ENCODE measurements around the gene ERCC8.
A peak's percentile ranks its signal among the peaks of the same experiment; 100 is the strongest.

ERCC8 gene

DNA sequence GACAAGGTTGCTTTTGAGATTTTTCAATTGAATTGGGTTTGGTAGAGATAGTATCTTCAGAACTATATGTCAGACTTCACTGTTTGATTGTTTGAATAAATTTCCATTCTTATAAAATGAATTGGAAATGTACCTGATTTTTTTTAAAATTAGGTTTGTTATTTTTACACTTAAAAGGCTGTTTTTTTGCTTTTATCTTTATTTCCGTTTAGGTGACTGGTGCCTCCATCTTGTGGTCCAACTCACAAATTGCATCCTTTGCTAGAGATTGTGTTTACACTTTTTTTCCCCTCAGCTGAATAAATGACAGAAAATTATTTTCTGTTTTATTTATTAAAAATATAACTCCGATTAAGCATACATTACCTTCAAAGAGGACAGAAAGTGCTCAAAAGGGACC lies 15.7 kb upstream of the ERCC8 start:
- no peak overlapping the region for H3K18ac ChIP-seq (ENCODE audit: low read depth in 1 of 2, low read length in 2 of 2)
- H2BK120ac ChIP-seq (ENCODE audit: low read depth, low read length), result no peak overlapping the region
- H2BK5ac ChIP-seq (ENCODE audit: low read depth, low read length, poor library complexity, severe bottlenecking), result no peak overlapping the region
- 17% methylated on average over 1 of the region's 2 CpGs for WGBS
- no peak overlapping the region for H4K8ac ChIP-seq (ENCODE audit: low read length)
- no peak overlapping the region for H3K4ac ChIP-seq (ENCODE audit: low read depth in 1 of 2, low read length in 2 of 2)
- no peaks in the 10 kb centered on the region for H3K27me3 ChIP-seq (ENCODE audit: control insufficient read depth in 1 of 2, insufficient read depth in 1 of 2, low read length in 2 of 2)
- H3K36me3 ChIP-seq (ENCODE audit: control insufficient read depth in 1 of 2, insufficient read depth in 2 of 2, low read depth in 1 of 2, low read length in 2 of 2), result no peaks in the 10 kb centered on the region
- no peak overlapping the region for H2BK12ac ChIP-seq (ENCODE audit: low read length in 2 of 2)
- no peak overlapping the region for H3K27ac ChIP-seq (ENCODE audit: low read length, poor library complexity, severe bottlenecking)
- H4K91ac ChIP-seq (ENCODE audit: low read length), result no peak overlapping the region
- H3K14ac ChIP-seq (ENCODE audit: low read length in 2 of 2), result no peak overlapping the region
- H2BK15ac ChIP-seq (ENCODE audit: low read depth, poor library complexity, severe bottlenecking), result no peak overlapping the region
- H2AFZ ChIP-seq (ENCODE audit: low read depth, low read length), result no peak overlapping the region
- H3K4me1 ChIP-seq (ENCODE audit: control insufficient read depth, insufficient read depth, low read depth, low read length), result no peaks in the 10 kb centered on the region
- H3K79me1 ChIP-seq (replicated peaks; ENCODE audit: low read length, poor library complexity, severe bottlenecking), result peaks cover 14% of the 10 kb centered on the region
- H3K9ac ChIP-seq (ENCODE audit: low read length), result peak overlapping the region; percentile 49
- DNase-seq, result peak; percentile 56
- H3K23ac ChIP-seq (ENCODE audit: low read length in 2 of 2), result no peak overlapping the region
- peaks cover under 1% of the 10 kb centered on the region for H3K9me3 ChIP-seq (ENCODE audit: control insufficient read depth, low read length)
- no peak overlapping the region for H3K4me2 ChIP-seq (ENCODE audit: low read length, poor library complexity, severe bottlenecking)
- no peak overlapping the region for H2AK5ac ChIP-seq (ENCODE audit: low read length, severe bottlenecking)
- H3K4me3 ChIP-seq (ENCODE audit: insufficient read depth in 1 of 2, low read depth in 1 of 2, low read length in 2 of 2), result no peak overlapping the region

DNA sequence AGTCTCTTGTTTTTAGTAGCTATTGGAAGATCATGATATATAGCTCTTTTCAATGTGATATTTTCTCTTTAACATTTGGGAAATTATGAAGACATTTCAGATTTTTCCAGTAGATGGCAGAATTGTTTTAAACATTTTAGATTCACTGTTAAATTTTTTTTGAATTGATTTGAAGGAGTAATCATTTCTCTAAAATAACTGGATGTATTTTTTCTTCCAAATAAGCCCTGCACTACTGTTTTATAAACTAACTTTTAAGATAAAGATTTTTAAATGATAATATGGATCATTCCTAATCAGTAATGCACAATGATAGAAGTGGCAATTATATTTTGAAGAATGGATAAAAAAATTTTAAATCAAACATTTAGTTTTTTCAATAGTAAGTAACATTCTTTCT lies 14.3 kb upstream of the ERCC8 start:
- H3K4me3 ChIP-seq (ENCODE audit: insufficient read depth in 1 of 2, low read depth in 1 of 2, low read length in 2 of 2), result no peak overlapping the region
- no peak overlapping the region for H3K4me2 ChIP-seq (ENCODE audit: low read length, poor library complexity, severe bottlenecking)
- peaks cover 8% of the 10 kb centered on the region for H3K79me1 ChIP-seq (replicated peaks; ENCODE audit: low read length, poor library complexity, severe bottlenecking)
- no peaks in the 10 kb centered on the region for H3K4me1 ChIP-seq (ENCODE audit: control insufficient read depth, insufficient read depth, low read depth, low read length)
- no peak overlapping the region for H4K8ac ChIP-seq (ENCODE audit: low read length)
- H3K4ac ChIP-seq (ENCODE audit: low read depth in 1 of 2, low read length in 2 of 2), result no peak overlapping the region
- peak overlapping the region; percentile 49 for H3K9ac ChIP-seq (ENCODE audit: low read length)
- peaks cover 8% of the 10 kb centered on the region for H3K9me3 ChIP-seq (ENCODE audit: control insufficient read depth, low read length)
- H3K18ac ChIP-seq (ENCODE audit: low read depth in 1 of 2, low read length in 2 of 2), result no peak overlapping the region
- H2AFZ ChIP-seq (ENCODE audit: low read depth, low read length), result no peak overlapping the region
- no peak overlapping the region for H2BK5ac ChIP-seq (ENCODE audit: low read depth, low read length, poor library complexity, severe bottlenecking)
- no peak overlapping the region for H3K14ac ChIP-seq (ENCODE audit: low read length in 2 of 2)
- no peak overlapping the region for H3K23ac ChIP-seq (ENCODE audit: low read length in 2 of 2)
- no peaks in the 10 kb centered on the region for H3K27me3 ChIP-seq (ENCODE audit: control insufficient read depth in 1 of 2, insufficient read depth in 1 of 2, low read length in 2 of 2)
- no peak overlapping the region for H2BK12ac ChIP-seq (ENCODE audit: low read length in 2 of 2)
- H2BK120ac ChIP-seq (ENCODE audit: low read depth, low read length), result no peak overlapping the region
- no peak overlapping the region for H2AK5ac ChIP-seq (ENCODE audit: low read length, severe bottlenecking)
- H3K27ac ChIP-seq (ENCODE audit: low read length, poor library complexity, severe bottlenecking), result no peak overlapping the region
- H2BK15ac ChIP-seq (ENCODE audit: low read depth, poor library complexity, severe bottlenecking), result no peak overlapping the region
- H4K91ac ChIP-seq (ENCODE audit: low read length), result no peak overlapping the region
- H3K36me3 ChIP-seq (ENCODE audit: control insufficient read depth in 1 of 2, insufficient read depth in 2 of 2, low read depth in 1 of 2, low read length in 2 of 2), result no peaks in the 10 kb centered on the region
- peak; percentile 29 for DNase-seq

- Histone ChIP-seq H3K4me2 (ENCODE audit: low read length, poor library complexity, severe bottlenecking) (no peak overlapping the region), H4K8ac (ENCODE audit: low read length) (no peak overlapping the region), H3K23ac (ENCODE audit: low read length in 2 of 2) (no peak overlapping the region), H3K18ac (ENCODE audit: low read depth in 1 of 2, low read length in 2 of 2) (no peak overlapping the region), H2BK15ac (ENCODE audit: low read depth, poor library complexity, severe bottlenecking) (no peak overlapping the region), H3K14ac (ENCODE audit: low read length in 2 of 2) (no peak overlapping the region), H4K91ac (ENCODE audit: low read length) (no peak overlapping the region), H2BK12ac (ENCODE audit: low read length in 2 of 2) (no peak overlapping the region), H2BK5ac (ENCODE audit: low read depth, low read length, poor library complexity, severe bottlenecking) (no peak overlapping the region), H3K36me3 (ENCODE audit: control insufficient read depth in 1 of 2, insufficient read depth in 2 of 2, low read depth in 1 of 2, low read length in 2 of 2) (no peaks in the 10 kb centered on the region), H2BK120ac (ENCODE audit: low read depth, low read length) (no peak overlapping the region), H3K9ac (ENCODE audit: low read length) (peak overlapping the region; percentile 16), H3K4me1 (ENCODE audit: control insufficient read depth, insufficient read depth, low read depth, low read length) (no peaks in the 10 kb centered on the region), H3K4ac (ENCODE audit: low read depth in 1 of 2, low read length in 2 of 2) (no peak overlapping the region), H3K27me3 (ENCODE audit: control insufficient read depth in 1 of 2, insufficient read depth in 1 of 2, low read length in 2 of 2) (no peaks in the 10 kb centered on the region), H3K27ac (ENCODE audit: low read length, poor library complexity, severe bottlenecking) (no peak overlapping the region), H3K79me1 (replicated peaks; ENCODE audit: low read length, poor library complexity, severe bottlenecking) (peaks cover 10% of the 10 kb centered on the region), H3K9me3 (ENCODE audit: control insufficient read depth, low read length) (peaks cover 8% of the 10 kb centered on the region), H3K4me3 (ENCODE audit: insufficient read depth in 1 of 2, low read depth in 1 of 2, low read length in 2 of 2) (no peak overlapping the region), H2AK5ac (ENCODE audit: low read length, severe bottlenecking) (no peak overlapping the region), H2AFZ (ENCODE audit: low read depth, low read length) (no peak overlapping the region)
- no peak for DNase-seq
- WGBS, result 100% methylated on average over 2 of the region's 2 CpGs
Measured at GRCh38 chr5:60958712-60959111, 13.8 kb upstream of the ERCC8 start.

DNA sequence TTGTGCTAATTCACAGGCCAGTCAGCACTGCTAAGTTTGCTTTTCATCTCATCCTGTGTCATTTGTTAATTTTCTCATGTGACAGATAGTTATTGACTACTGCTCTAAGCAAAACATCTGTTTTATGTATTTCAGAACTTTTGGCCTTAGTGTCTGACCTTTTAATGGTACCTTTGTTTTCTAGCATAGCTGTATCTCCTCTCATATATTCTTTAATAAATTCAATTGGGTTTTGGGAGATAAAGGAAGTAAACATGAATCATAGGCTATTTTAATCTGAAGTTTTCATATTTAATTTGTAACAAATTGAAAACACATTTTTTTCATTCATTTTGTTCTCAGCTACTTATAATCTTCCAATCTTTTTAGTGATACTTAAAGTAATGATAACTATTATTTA lies 13.2 kb upstream of the ERCC8 start:
- Histone ChIP-seq H4K8ac (ENCODE audit: low read length) (no peak overlapping the region), H3K27me3 (ENCODE audit: control insufficient read depth in 1 of 2, insufficient read depth in 1 of 2, low read length in 2 of 2) (no peaks in the 10 kb centered on the region), H3K4me2 (ENCODE audit: low read length, poor library complexity, severe bottlenecking) (no peak overlapping the region), H3K27ac (ENCODE audit: low read length, poor library complexity, severe bottlenecking) (no peak overlapping the region), H3K4me1 (ENCODE audit: control insufficient read depth, insufficient read depth, low read depth, low read length) (no peaks in the 10 kb centered on the region), H3K14ac (ENCODE audit: low read length in 2 of 2) (no peak overlapping the region), H3K4me3 (ENCODE audit: insufficient read depth in 1 of 2, low read depth in 1 of 2, low read length in 2 of 2) (no peak overlapping the region), H2BK15ac (ENCODE audit: low read depth, poor library complexity, severe bottlenecking) (no peak overlapping the region), H3K23ac (ENCODE audit: low read length in 2 of 2) (no peak overlapping the region), H3K9ac (ENCODE audit: low read length) (peak overlapping the region; percentile 16), H2AK5ac (ENCODE audit: low read length, severe bottlenecking) (no peak overlapping the region), H3K4ac (ENCODE audit: low read depth in 1 of 2, low read length in 2 of 2) (no peak overlapping the region), H2BK5ac (ENCODE audit: low read depth, low read length, poor library complexity, severe bottlenecking) (no peak overlapping the region), H3K18ac (ENCODE audit: low read depth in 1 of 2, low read length in 2 of 2) (no peak overlapping the region), H2BK120ac (ENCODE audit: low read depth, low read length) (no peak overlapping the region), H3K36me3 (ENCODE audit: control insufficient read depth in 1 of 2, insufficient read depth in 2 of 2, low read depth in 1 of 2, low read length in 2 of 2) (no peaks in the 10 kb centered on the region), H4K91ac (ENCODE audit: low read length) (no peak overlapping the region), H2BK12ac (ENCODE audit: low read length in 2 of 2) (no peak overlapping the region), H3K9me3 (ENCODE audit: control insufficient read depth, low read length) (peaks cover 8% of the 10 kb centered on the region), H3K79me1 (replicated peaks; ENCODE audit: low read length, poor library complexity, severe bottlenecking) (peaks cover 7% of the 10 kb centered on the region), H2AFZ (ENCODE audit: low read depth, low read length) (no peak overlapping the region)
- DNase-seq, result no peak
